GM23338 (cell line): Measurements from ENCODE around the gene KRT2.

Source experiments
- CREB1 ChIP-seq: fragments of 250-450 bp; sonication (Bioruptor Pico); IDR thresholded peaks from 2 replicates; pipeline ENCODE4 v1.5.0; 2020; ENCODE audit warnings: low read depth, mild to moderate bottlenecking, moderate library complexity
- CTCF ChIP-seq, 2 experiments: fragments of 200-600 bp in 1 of 2; sonication (generic) in 1 of 2; conservative IDR thresholded peaks; 2 replicates each; pipeline versions ENCODE4 v1.5.1 to v1.6.1; 2016 to 2017; ENCODE audit warnings: antibody characterized with exemption in 2 of 2, low read depth in 2 of 2, mild to moderate bottlenecking in 2 of 2, moderate library complexity in 1 of 2
- EZH2 ChIP-seq: fragments of 200-600 bp; sonication (generic); IDR thresholded peaks from one replicate; pipeline ENCODE4 v1.8.0; 2017; ENCODE audit warnings: antibody characterized with exemption, mild to moderate bottlenecking, low read depth; ENCODE audit not compliant: unreplicated experiment
- EZH2phosphoT487 ChIP-seq: fragments of 200-600 bp; sonication (generic); IDR thresholded peaks from one replicate; pipeline ENCODE4 v1.8.1; 2018; ENCODE audit warnings: antibody characterized with exemption; ENCODE audit not compliant: unreplicated experiment
- POLR2AphosphoS5 ChIP-seq: IDR thresholded peaks from 2 replicates; pipeline ENCODE4 v1.6.1; 2016; ENCODE audit warnings: antibody characterized with exemption, low read depth
- REST ChIP-seq: IDR thresholded peaks from one replicate; pipeline ENCODE4 v1.6.1; 2018; ENCODE audit warnings: antibody characterized with exemption; ENCODE audit not compliant: unreplicated experiment

- TF ChIP-seq CTCF (conservative IDR thresholded peaks at IDR 0.05; ENCODE audit: low read depth in 2 of 2) (no peak), EZH2phosphoT487 (no peak), CREB1 (CRISPR knock-in tag) (no peak), REST (no peak), POLR2AphosphoS5 (no peak), EZH2 (no peak)
These were observed 47.2 kb downstream of the KRT2 start for GRCh38 chr12:52604859-52605258.
